Measurements from ENCODE around the gene LEFTY2. TPM values are rescaled to one million over a fixed set of nuclear protein-coding genes. Genes with fewer than 3 reads are reported as not detected.

LEFTY2 gene
- total RNA-seq, 1 experiment from 2014 or later: not detected

DNA sequence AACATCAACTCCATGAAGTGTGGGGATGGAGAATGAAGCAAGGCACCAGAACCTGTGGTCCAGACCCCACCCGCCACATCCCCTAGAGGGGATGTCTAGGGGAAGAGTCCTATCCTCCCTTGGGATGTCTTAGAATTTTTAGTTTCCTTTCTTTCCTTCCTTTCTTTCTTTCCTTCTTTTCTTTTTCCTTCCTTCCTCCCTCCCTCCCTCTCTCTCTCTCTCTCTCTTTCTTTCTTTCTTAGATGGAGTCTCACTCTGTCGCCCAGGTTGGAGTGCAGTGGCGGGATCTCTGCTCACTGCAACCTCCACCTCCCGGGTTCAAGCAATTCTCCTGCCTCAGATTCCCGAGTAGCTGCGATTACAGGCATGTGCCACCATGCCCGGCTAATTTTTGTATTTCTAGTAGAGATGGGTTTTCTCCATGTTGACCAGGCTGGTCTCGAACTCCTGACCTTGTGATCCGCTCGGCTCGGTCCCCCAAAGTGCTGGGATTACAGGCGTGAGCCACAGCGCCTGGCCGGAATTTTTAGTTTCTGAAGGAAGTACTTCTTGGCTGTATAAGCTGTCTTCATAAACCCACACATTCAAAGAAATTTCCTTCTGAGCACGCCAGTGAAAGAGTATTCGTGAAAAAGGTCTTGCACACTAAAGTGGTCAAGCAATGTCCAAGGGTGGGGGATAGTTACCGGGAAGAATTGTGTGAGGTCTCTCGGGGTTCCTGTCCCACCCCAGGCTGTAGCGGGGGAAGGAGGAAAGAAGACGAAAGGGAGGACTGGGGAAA, 20.8 kb upstream of the LEFTY2 start:
- CTCF ChIA-PET: no interaction called here
- H3K79me2 ChIP-seq (ENCODE audit: low read length): no peaks in the 10 kb centered on the region
- intact Hi-C loops (cut with micrococcal nuclease): no loop called here
- no peaks in the 10 kb centered on the region for H3K4me1 ChIP-seq (ENCODE audit: insufficient read depth, low read length)
- no peaks in the 10 kb centered on the region for H3K9me3 ChIP-seq (ENCODE audit: low read length)
- no peaks in the 10 kb centered on the region for H3K27me3 ChIP-seq (ENCODE audit: low read length)
- BruUV-seq (replicated peaks): no TSS peak
- no peak overlapping the region for H2AFZ ChIP-seq (ENCODE audit: low read length)
- ATAC-seq: no peak
- no peaks in the 10 kb centered on the region for H4K20me1 ChIP-seq (ENCODE audit: low read length)
- TF ChIP-seq EZH2phosphoT487 (IDR thresholded peaks at IDR 0.05; ENCODE audit: borderline replicate concordance, low read length) (no peak), CTCF (conservative IDR thresholded peaks at IDR 0.05; ENCODE audit: low read depth, low read length) (no peak), EZH2 (IDR thresholded peaks at IDR 0.05; ENCODE audit: low read length, unreplicated experiment) (no peak)
- no peak for DNase-seq
- no peak overlapping the region for H3K4me2 ChIP-seq (ENCODE audit: low read length)
- H3K9me2 ChIP-seq (replicated peaks; ENCODE audit: low read length): no peaks in the 10 kb centered on the region
- H3K36me3 ChIP-seq (ENCODE audit: low read depth, low read length): no peaks in the 10 kb centered on the region; the same call in 1 of the 2 replicates
- H3K27ac ChIP-seq (ENCODE audit: low read length): no peak overlapping the region
- POLR2A ChIA-PET (ENCODE audit: unreplicated experiment): interaction anchor here (0.6 kb wide), 1 partner anchor 56 kb away, joined by 9 read pairs; no protein-coding TSS in a partner anchor
- no peak overlapping the region for H3K9ac ChIP-seq (ENCODE audit: low read length)
- H3K4me3 ChIP-seq (ENCODE audit: low read length): no peak overlapping the region
- H3F3A ChIP-seq (ENCODE audit: low read length, unreplicated experiment): no peaks in the 10 kb centered on the region

DNA sequence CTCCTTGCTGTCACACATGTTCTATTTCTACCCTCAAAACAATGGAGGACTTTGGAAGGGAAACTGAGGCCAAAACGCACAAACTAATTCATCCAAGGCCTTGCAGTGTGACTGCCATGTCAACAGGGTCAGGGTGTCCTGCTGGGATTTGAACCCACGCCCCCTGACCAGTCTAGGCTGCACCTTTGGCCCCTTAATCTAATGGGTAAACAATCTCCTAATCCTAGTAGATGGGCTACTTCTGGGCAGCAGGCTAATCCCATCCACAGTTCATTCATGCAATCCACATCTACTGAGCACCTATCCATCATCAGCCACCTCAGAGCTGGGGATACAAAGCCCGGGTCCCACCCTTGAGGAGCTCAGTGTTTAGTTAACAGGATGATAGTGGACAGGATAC, 17.0 kb upstream of the LEFTY2 start:
- H3K27me3 ChIP-seq (ENCODE audit: low read length): no peaks in the 10 kb centered on the region
- TF ChIP-seq EZH2phosphoT487 (IDR thresholded peaks at IDR 0.05; ENCODE audit: borderline replicate concordance, low read length): no peak
- TF ChIP-seq EZH2 (IDR thresholded peaks at IDR 0.05; ENCODE audit: low read length, unreplicated experiment): no peak
- TF ChIP-seq CTCF (conservative IDR thresholded peaks at IDR 0.05; ENCODE audit: low read depth, low read length): no peak
- no peak overlapping the region for H3K27ac ChIP-seq (ENCODE audit: low read length)
- ChIA-PET POLR2A (ENCODE audit: unreplicated experiment) (no interaction called here), CTCF (no interaction called here)
- H2AFZ ChIP-seq (ENCODE audit: low read length): no peak overlapping the region
- H3K4me2 ChIP-seq (ENCODE audit: low read length): no peak overlapping the region
- H3K9ac ChIP-seq (ENCODE audit: low read length): no peak overlapping the region
- ATAC-seq (no peak), DNase-seq (no peak)
- H3K4me1 ChIP-seq (ENCODE audit: insufficient read depth, low read length): no peaks in the 10 kb centered on the region
- BruUV-seq (replicated peaks): no TSS peak
- intact Hi-C loops (cut with micrococcal nuclease): no loop called here
- no peaks in the 10 kb centered on the region for H3K9me2 ChIP-seq (replicated peaks; ENCODE audit: low read length)
- H3K36me3 ChIP-seq (ENCODE audit: low read depth, low read length): no peaks in the 10 kb centered on the region; the same call in 1 of the 2 replicates
- H3K4me3 ChIP-seq (ENCODE audit: low read length): no peak overlapping the region
- no peaks in the 10 kb centered on the region for H3K79me2 ChIP-seq (ENCODE audit: low read length)
- no peaks in the 10 kb centered on the region for H3K9me3 ChIP-seq (ENCODE audit: low read length)
- H4K20me1 ChIP-seq (ENCODE audit: low read length): no peaks in the 10 kb centered on the region
- no peaks in the 10 kb centered on the region for H3F3A ChIP-seq (ENCODE audit: low read length, unreplicated experiment)

DNA sequence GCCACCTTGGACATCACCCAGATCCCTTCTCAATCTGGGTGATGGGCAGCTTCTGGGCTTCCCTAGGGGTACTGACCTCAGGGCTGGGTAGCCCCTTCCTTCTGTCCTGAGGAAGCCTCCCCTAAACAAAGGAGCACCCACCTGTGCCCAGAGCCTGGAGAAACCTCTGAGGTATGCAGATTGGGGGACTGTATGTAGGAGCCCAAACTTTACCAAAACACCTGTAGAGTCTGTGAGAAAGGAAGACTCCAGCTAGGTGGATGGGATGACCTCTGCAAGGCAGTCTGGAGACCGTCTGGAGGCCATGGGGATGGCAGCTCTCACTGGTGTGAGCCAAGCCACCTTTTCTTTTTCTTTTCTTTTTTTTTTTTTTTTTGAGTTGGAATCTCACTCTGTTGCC, 13.7 kb upstream of the LEFTY2 start:
- Histone ChIP-seq H3K9me3 (ENCODE audit: low read length) (no peaks in the 10 kb centered on the region), H3K4me3 (ENCODE audit: low read length) (no peak overlapping the region), H4K20me1 (ENCODE audit: low read length) (no peaks in the 10 kb centered on the region), H3K9ac (ENCODE audit: low read length) (no peak overlapping the region), H3K36me3 (ENCODE audit: low read depth, low read length) (no peaks in the 10 kb centered on the region), H3K27ac (ENCODE audit: low read length) (no peak overlapping the region), H3K4me2 (ENCODE audit: low read length) (no peak overlapping the region), H3F3A (ENCODE audit: low read length, unreplicated experiment) (no peaks in the 10 kb centered on the region), H3K4me1 (ENCODE audit: insufficient read depth, low read length) (no peaks in the 10 kb centered on the region), H3K27me3 (ENCODE audit: low read length) (no peaks in the 10 kb centered on the region), H3K79me2 (ENCODE audit: low read length) (no peaks in the 10 kb centered on the region), H3K9me2 (replicated peaks; ENCODE audit: low read length) (no peaks in the 10 kb centered on the region), H2AFZ (ENCODE audit: low read length) (no peak overlapping the region)
- CTCF ChIA-PET: no interaction called here
- ATAC-seq: no peak
- POLR2A ChIA-PET (ENCODE audit: unreplicated experiment): no interaction called here
- no peak for TF ChIP-seq EZH2 (IDR thresholded peaks at IDR 0.05; ENCODE audit: low read length, unreplicated experiment)
- TF ChIP-seq CTCF (conservative IDR thresholded peaks at IDR 0.05; ENCODE audit: low read depth, low read length): no peak
- intact Hi-C loops (cut with micrococcal nuclease): no loop called here
- no peak for DNase-seq
- BruUV-seq (replicated peaks): no TSS peak

Measured in PC-3 (cell line).